K562 (cell line): ENCODE measurements around the gene BRSK1. TPM values are rescaled to one million over a fixed set of nuclear protein-coding genes. Genes with fewer than 3 reads are reported as not detected.

Experiments
- ATF1 ChIP-seq, 2 experiments: fragments of 450-650 bp in 1 of 2; IDR thresholded peaks; 2 replicates each; pipeline ENCODE4 v1.6.1; 2016; ENCODE audit warnings: missing compliant biosample characterization in 1 of 2, missing genetic modification characterization in 1 of 2
- CBX3 ChIP-seq, 2 experiments: IDR thresholded peaks; 1 replicate in 1 of 2; 2 replicates in 1 of 2; pipeline ENCODE4 v1.6.1; 2012; ENCODE audit warnings: inconsistent platforms in 2 of 2, low read length in 2 of 2, borderline replicate concordance in 1 of 2, control low read depth in 1 of 2
- DIDO1 ChIP-seq: fragments of 450-650 bp; IDR thresholded peaks from 2 replicates; pipeline ENCODE4 v1.6.1; 2016; ENCODE audit warnings: low read depth, missing biosample characterization, missing genetic modification characterization
- EHMT2 ChIP-seq: fragments of 450-650 bp; IDR thresholded peaks from 2 replicates; pipeline ENCODE4 v1.6.1; 2018; ENCODE audit warnings: antibody characterized with exemption
- ERF ChIP-seq: fragments of 450-650 bp; formaldehyde crosslinking; IDR thresholded peaks from 2 replicates; pipeline ENCODE4 v1.4.0; 2020; ENCODE audit warnings: mild to moderate bottlenecking, mixed read lengths
- KDM1A ChIP-seq, 2 experiments: fragments of 450-650 bp; IDR thresholded peaks; 2 replicates each; pipeline ENCODE4 v1.6.1; 2016; ENCODE audit warnings: mild to moderate bottlenecking in 2 of 2
- KHSRP ChIP-seq: fragments of 450-650 bp; IDR thresholded peaks from 2 replicates; pipeline ENCODE4 v1.6.1; 2017
- LCOR ChIP-seq: sonication (generic); formaldehyde crosslinking; IDR thresholded peaks from 2 replicates; pipeline ENCODE4 v1.8.0; 2022; ENCODE audit warnings: mild to moderate bottlenecking, missing genetic modification reagents
- MCM7 ChIP-seq, 2 experiments: fragments of 450-650 bp; IDR thresholded peaks; 2 replicates each; pipeline ENCODE4 v1.6.1; 2016 to 2018
- MLLT1 ChIP-seq, 2 experiments: fragments of 450-650 bp; IDR thresholded peaks; 2 replicates each; pipeline ENCODE4 v1.6.1; 2016
- MYBL2 ChIP-seq, 2 experiments: fragments of 450-650 bp in 1 of 2; sonication (generic) in 1 of 2; formaldehyde crosslinking in 1 of 2; IDR thresholded peaks; 2 replicates each; pipeline versions ENCODE4 v1.6.1 to v1.8.1; 2017 to 2022; ENCODE audit warnings: borderline replicate concordance in 1 of 2, inconsistent platforms in 1 of 2, low read depth in 1 of 2, mild to moderate bottlenecking in 1 of 2, missing genetic modification reagents in 1 of 2, moderate library complexity in 1 of 2
- NR2C1 ChIP-seq, 2 experiments: fragments of 450-650 bp; IDR thresholded peaks; 2 replicates each; pipeline ENCODE4 v1.6.1; 2017; ENCODE audit warnings: mild to moderate bottlenecking in 2 of 2, antibody characterized with exemption in 1 of 2, inconsistent platforms in 1 of 2, missing compliant biosample characterization in 1 of 2, missing genetic modification characterization in 1 of 2
- NUFIP1 ChIP-seq: fragments of 450-650 bp; IDR thresholded peaks from 2 replicates; pipeline ENCODE4 v1.6.1; 2018; ENCODE audit not compliant: partially characterized antibody
- OTX1 ChIP-seq: fragments of 450-650 bp; formaldehyde crosslinking; IDR thresholded peaks from 2 replicates; pipeline ENCODE4 v1.4.0; 2022; ENCODE audit warnings: mild to moderate bottlenecking
- POLR2G ChIP-seq: fragments of 200-400 bp; formaldehyde crosslinking; IDR thresholded peaks from 2 replicates; pipeline ENCODE4 v1.6.1; 2017; ENCODE audit warnings: low read depth, mild to moderate bottlenecking, antibody characterized with exemption, low read length, moderate library complexity
- SMAD1 ChIP-seq: fragments of 150-350 bp; IDR thresholded peaks from 2 replicates; pipeline ENCODE4 v1.6.1; 2014; ENCODE audit warnings: low read length, low read depth; ENCODE audit not compliant: partially characterized antibody
- SMARCE1 ChIP-seq: fragments of 450-650 bp; IDR thresholded peaks from 2 replicates; pipeline ENCODE4 v1.7.1; 2016; ENCODE audit warnings: mild to moderate bottlenecking
- STAG1 ChIP-seq: sonication (generic); formaldehyde crosslinking; IDR thresholded peaks from 2 replicates; pipeline ENCODE4 v1.5.0; 2020; ENCODE audit warnings: missing genetic modification reagents, borderline replicate concordance
- SUPT5H ChIP-seq: fragments of 450-650 bp; IDR thresholded peaks from 2 replicates; pipeline ENCODE4 v1.6.1; 2016
- TAL1 ChIP-seq: fragments of 450-650 bp; IDR thresholded peaks from 2 replicates; pipeline ENCODE4 v1.6.1; 2016; ENCODE audit warnings: mild to moderate bottlenecking
- ZBTB8A ChIP-seq: fragments of 450-650 bp; IDR thresholded peaks from 2 replicates; pipeline ENCODE4 v1.6.1; 2018; ENCODE audit warnings: mild to moderate bottlenecking, moderate library complexity; ENCODE audit not compliant: partially characterized antibody
- ZNF57 ChIP-seq: fragments of 450-650 bp; formaldehyde crosslinking; IDR thresholded peaks from 2 replicates; pipeline ENCODE4 v1.4.0; 2020; ENCODE audit warnings: mild to moderate bottlenecking, moderate library complexity
- ZNF668 ChIP-seq: fragments of 250-450 bp; sonication (Bioruptor Pico); IDR thresholded peaks from 2 replicates; pipeline ENCODE4 v1.8.0; 2022; ENCODE audit warnings: mild to moderate bottlenecking, inconsistent platforms
- ZNF766 ChIP-seq: fragments of 200-800 bp; sonication (Bioruptor generic); conservative IDR thresholded peaks from 2 replicates; pipeline ENCODE4 v1.6.1; 2016; ENCODE audit warnings: missing genetic modification characterization, missing compliant biosample characterization
- ZSCAN32 ChIP-seq: fragments of 450-650 bp; formaldehyde crosslinking; IDR thresholded peaks from 2 replicates; pipeline ENCODE4 v1.4.0; 2020; ENCODE audit warnings: mild to moderate bottlenecking, moderate library complexity
- polyA plus RNA-seq, 8 experiments: library from polyadenylated mRNA; depleted of rRNA in 4 of 8; stranded (reverse) in 5 of 8; unstranded in 3 of 8; fragments of >200 nt; fragmentation: Nextera tagmentation in 2 of 8; fragmentation: Illumina TruSeq in 1 of 8; extraction: Ambion mirVana in 2 of 8; extraction: Trizol in 1 of 8; gene quantifications; 2 replicates each; pipeline versions ENCODE4 v1.2.1 to v1.2.3, GENCODE V29; 2011 to 2014; ENCODE audit warnings: inconsistent platforms in 1 of 8, missing spikeins in 1 of 8
- total RNA-seq, 7 experiments: library from RNA; depleted of rRNA in 6 of 7; stranded (reverse); fragments of >200 nt in 6 of 7; fragmentation: Illumina TruSeq in 2 of 7; extraction: Trizol in 2 of 7; gene quantifications; 2 replicates each; pipeline versions ENCODE4 v1.2.1 to v1.2.3, GENCODE V29; 2011 to 2021; ENCODE audit warnings: low replicate concordance in 1 of 7
- TF ChIP-seq, protein P1 (sequence below): sonication (generic); formaldehyde crosslinking; IDR thresholded peaks from 2 replicates; pipeline ENCODE4 v1.9.0; 2022; ENCODE audit warnings: mild to moderate bottlenecking, missing genetic modification reagents

Gene BRSK1
- total and polyA plus RNA-seq, 9 of the 15 experiments (the other 6 are each of a cell fraction or from before 2014, with no cell fraction given): 1.7 to 9.3 (median 3.8) TPM; not detected in 2

DNA sequence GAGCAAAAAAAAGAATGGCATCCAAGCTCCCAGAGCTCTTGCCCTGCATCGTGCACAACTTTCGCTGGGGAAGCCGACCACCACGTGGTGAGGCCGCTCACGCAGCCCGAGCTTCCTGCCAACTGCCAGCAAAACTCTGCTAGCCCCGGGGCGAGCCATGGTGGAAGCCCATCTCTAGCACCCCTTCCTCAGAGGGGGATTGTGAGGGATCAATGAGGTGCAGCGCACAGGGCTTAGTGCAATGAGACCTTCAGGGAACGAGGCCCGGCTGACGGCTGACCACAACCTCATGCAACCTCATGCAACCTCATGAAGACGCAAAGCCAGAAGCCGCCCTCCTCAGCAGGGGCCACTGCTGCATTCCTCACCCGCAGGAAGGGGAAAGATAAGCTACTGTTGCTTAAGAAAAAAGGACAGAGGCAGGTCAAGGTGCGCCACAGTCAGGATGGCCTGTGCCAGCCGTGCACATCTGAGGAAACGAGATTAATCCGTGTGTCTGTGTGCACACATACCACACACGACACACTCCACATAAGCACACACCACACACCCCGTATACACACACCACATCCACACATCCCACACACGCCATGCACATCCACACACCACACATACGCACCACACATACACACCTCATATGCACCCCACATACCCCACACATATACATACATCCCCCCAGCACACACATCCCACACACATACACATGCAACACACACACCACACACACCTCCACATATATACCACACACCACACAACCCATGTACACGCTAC, 13.4 kb upstream of the BRSK1 start (continued):
- TF ChIP-seq, protein P1, sequence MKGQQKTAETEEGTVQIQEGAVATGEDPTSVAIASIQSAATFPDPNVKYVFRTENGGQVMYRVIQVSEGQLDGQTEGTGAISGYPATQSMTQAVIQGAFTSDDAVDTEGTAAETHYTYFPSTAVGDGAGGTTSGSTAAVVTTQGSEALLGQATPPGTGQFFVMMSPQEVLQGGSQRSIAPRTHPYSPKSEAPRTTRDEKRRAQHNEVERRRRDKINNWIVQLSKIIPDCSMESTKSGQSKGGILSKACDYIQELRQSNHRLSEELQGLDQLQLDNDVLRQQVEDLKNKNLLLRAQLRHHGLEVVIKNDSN: 0 out of 2 replicates have a peak, but pooled peaks have one; percentile 17
- 0 out of 2 replicates have a peak, but pooled peaks have one; percentile 16 for TF ChIP-seq EHMT2
- peak; percentile 62 for TF ChIP-seq POLR2G
- no peak for TF ChIP-seq MYBL2 (IDR thresholded peaks at IDR 0.05; ENCODE audit: low read depth)
- no peak for TF ChIP-seq MYBL2 (CRISPR knock-in tag; IDR thresholded peaks at IDR 0.05; ENCODE audit: borderline replicate concordance)
- TF ChIP-seq SUPT5H: peak; percentile 40
- TF ChIP-seq DIDO1 (tag): no peak
- no peak for TF ChIP-seq LCOR
- TF ChIP-seq ATF1 (CRISPR knock-in tag; IDR thresholded peaks at IDR 0.05): no peak
- TF ChIP-seq ATF1 (tag; IDR thresholded peaks at IDR 0.05): peak; percentile 37; the same call in 1 of the 2 replicates
- TF ChIP-seq CBX3 (IDR thresholded peaks at IDR 0.05; ENCODE audit: borderline replicate concordance in 1 of 2, low read length in 2 of 2): 0 out of 3 replicates have a peak, but pooled peaks of 1 of the 2 experiments have one; percentile 40
- TF ChIP-seq ZNF668 (CRISPR knock-in tag): no peak
- TF ChIP-seq TAL1: peak; percentile 58; the same call in 1 of the 2 replicates
- no peak for TF ChIP-seq ZNF57 (CRISPR knock-in tag)
- TF ChIP-seq KHSRP: no peak
- no peak for TF ChIP-seq ZBTB8A
- TF ChIP-seq MLLT1 (IDR thresholded peaks at IDR 0.05): peak in 1 of 2 experiments; percentile 36; a peak in 3 of 4 replicates
- TF ChIP-seq SMAD1: peak; percentile 24
- no peak for TF ChIP-seq NUFIP1
- TF ChIP-seq ERF: no peak
- no peak for TF ChIP-seq MCM7 (IDR thresholded peaks at IDR 0.05)
- TF ChIP-seq STAG1: no peak
- TF ChIP-seq NR2C1 (IDR thresholded peaks at IDR 0.05): peak; percentile 47; the same call in 1 of the 2 replicates
- peak; percentile 64; the same call in 1 of the 2 replicates for TF ChIP-seq NR2C1 (tag; IDR thresholded peaks at IDR 0.05)
- peak in 1 of 2 experiments; percentile 64; a peak in 1 of 4 replicates for TF ChIP-seq KDM1A (IDR thresholded peaks at IDR 0.05)
- peak; percentile 88; the same call in 1 of the 2 replicates for TF ChIP-seq OTX1 (CRISPR knock-in tag)
- TF ChIP-seq ZNF766 (CRISPR knock-in tag): peak; percentile 89
- TF ChIP-seq ZSCAN32 (CRISPR knock-in tag): peak; percentile 49; the same call in 1 of the 2 replicates
- TF ChIP-seq SMARCE1: peak; percentile 26; the same call in 1 of the 2 replicates
